HCT116 (cell line): ENCODE data around the gene ENGASE. TPM values are rescaled to one million over a fixed set of nuclear protein-coding genes. Genes with fewer than 3 reads are reported as not detected.
"Not testable (repeated sequence)": the region's sequence is repeated elsewhere in the genome, so short reads cannot be mapped to it uniquely, and the experiment has no call there.

ENCODE experiments used
- ATAC-seq: fragments of 200-7000 bp; cut with Tn5 transposase; 2 replicates; pipeline ENCODE4 v1.9.1; 2020; ENCODE audit warnings: mild to moderate bottlenecking, moderate library complexity
- BruUV-seq: library from RNA; stranded (reverse); fragments of 400-500 nt; replicated peaks from 2 replicates; lab custom pipeline; 2021; lab: Mats Ljungman, UMichigan
- CTCF ChIA-PET: fragments of 300-600 bp; sonication (Branson Sonifier 250); formaldehyde crosslinking; loops from one replicate; lab custom pipeline; 2021; ENCODE audit warnings: antibody characterized with exemption; lab: Charles Lee
- POLR2A ChIA-PET: fragments of 300-600, 350-600 bp; sonication (Branson Sonifier 250); formaldehyde crosslinking; loops from one replicate; lab custom pipeline; 2021; ENCODE audit warnings: antibody characterized with exemption; lab: Charles Lee
- RAD21 ChIA-PET, 2 experiments: fragments of 300-600 bp; sonication (Branson Sonifier 250); formaldehyde crosslinking; loops; one replicate each; lab custom pipeline; 2023; ENCODE audit warnings: low total read pairs in 2 of 2; ENCODE audit not compliant: uncharacterized antibody in 2 of 2, unreplicated experiment in 2 of 2, low non-redundant PET in 1 of 2; lab: Charles Lee
- DNase-seq: peaks from one replicate; pipeline ENCODE4 v3.0.0-alpha.2; 2010; ENCODE audit warnings: low read depth, low spot score
- H2AFZ ChIP-seq: fragments of 200-600 bp; shearing (Covaris generic), sonication (generic); 2 replicates; pipeline ENCODE4 v1.6.1; 2017; ENCODE audit warnings: low read depth, mixed run types, mixed read lengths, antibody characterized with exemption, low read length; ENCODE audit not compliant: poor library complexity, severe bottlenecking
- H3K27ac ChIP-seq: 2 replicates; pipeline ENCODE4 v1.5.1; 2012; ENCODE audit warnings: low read depth, low read length
- H3K27me3 ChIP-seq: fragments of 200-600 bp; sonication (generic); 2 replicates; pipeline ENCODE4 v1.6.1; 2016; ENCODE audit warnings: mixed run types, low read length, mixed read lengths; ENCODE audit not compliant: insufficient read depth
- H3K36me3 ChIP-seq, 2 experiments: fragments of 200-500 bp in 1 of 2; fragments of 200-600 bp in 1 of 2; sonication (Bioruptor generic) in 1 of 2; sonication (generic) in 1 of 2; 2 replicates each; pipeline versions ENCODE4 v1.5.1 to v1.6.1; 2014 to 2016; ENCODE audit warnings: low read length in 2 of 2, inconsistent platforms in 1 of 2, mixed read lengths in 1 of 2, mixed run types in 1 of 2; ENCODE audit not compliant: insufficient read depth in 2 of 2, control insufficient read depth in 1 of 2
- H3K4me1 ChIP-seq, 2 experiments: fragments of 200-600 bp in 1 of 2; sonication (generic) in 1 of 2; 2 replicates each; pipeline versions ENCODE4 v1.5.1 to v1.6.1; 2012 to 2017; ENCODE audit warnings: low read length in 2 of 2, inconsistent platforms in 1 of 2, mild to moderate bottlenecking in 1 of 2, mixed read lengths in 1 of 2, mixed run types in 1 of 2, moderate library complexity in 1 of 2; ENCODE audit not compliant: insufficient read depth in 2 of 2, control insufficient read depth in 1 of 2
- H3K4me2 ChIP-seq: fragments of 200-600 bp; sonication (generic); 2 replicates; pipeline ENCODE4 v1.6.1; 2017; ENCODE audit warnings: mixed run types, low read length, mixed read lengths
- H3K4me3 ChIP-seq, 2 experiments: fragments of 200-600 bp in 1 of 2; sonication (generic) in 1 of 2; replicated peaks in 1 of 2; 2 replicates each; pipeline ENCODE4 v1.5.1; 2011 to 2016; ENCODE audit warnings: low read length in 2 of 2, control low read depth in 1 of 2, low read depth in 1 of 2, mild to moderate bottlenecking in 1 of 2, mixed read lengths in 1 of 2, mixed run types in 1 of 2
- H3K79me2 ChIP-seq: fragments of 200-600 bp; sonication (generic); 2 replicates; pipeline ENCODE4 v1.6.1; 2017; ENCODE audit warnings: mild to moderate bottlenecking, mixed run types, low read length, moderate library complexity, mixed read lengths; ENCODE audit not compliant: insufficient read depth
- H3K9ac ChIP-seq: fragments of 200-600 bp; sonication (generic); 2 replicates; pipeline ENCODE4 v1.6.1; 2016; ENCODE audit warnings: low read length, mixed read lengths
- H3K9me2 ChIP-seq: fragments of 200-600 bp; sonication (generic), shearing (Covaris generic); 2 replicates; pipeline ENCODE4 v1.6.1; 2017; ENCODE audit warnings: mixed run types, mild to moderate bottlenecking, moderate library complexity; ENCODE audit not compliant: insufficient read depth
- H3K9me3 ChIP-seq, 2 experiments: fragments of 200-500 bp in 1 of 2; fragments of 200-600 bp in 1 of 2; sonication (Bioruptor generic) in 1 of 2; sonication (generic) in 1 of 2; 2 replicates each; pipeline ENCODE4 v1.6.1; 2014 to 2017; ENCODE audit warnings: low read length in 2 of 2, mixed read lengths in 2 of 2, inconsistent platforms in 1 of 2, low read depth in 1 of 2, mild to moderate bottlenecking in 1 of 2, mixed run types in 1 of 2, moderate library complexity in 1 of 2; ENCODE audit not compliant: control insufficient read depth in 1 of 2, insufficient read depth in 1 of 2
- H4K20me1 ChIP-seq: fragments of 200-600 bp; sonication (generic), shearing (Covaris generic); 2 replicates; pipeline ENCODE4 v1.6.1; 2017; ENCODE audit warnings: mixed run types, mild to moderate bottlenecking, moderate library complexity; ENCODE audit not compliant: insufficient read depth
- ATF3 ChIP-seq: IDR thresholded peaks from 2 replicates; pipeline ENCODE4 v1.6.1; 2012
- CTCF ChIP-seq, 3 experiments: fragments of 200-600 bp in 1 of 3; sonication (generic) in 1 of 3; IDR thresholded peaks in 2 of 3; conservative IDR thresholded peaks in 1 of 3; 2 replicates each; pipeline ENCODE4 v1.5.1; 2012 to 2017; ENCODE audit warnings: low read depth in 2 of 3, low read length in 2 of 3, antibody characterized with exemption in 1 of 3, borderline replicate concordance in 1 of 3, control low read depth in 1 of 3, mild to moderate bottlenecking in 1 of 3, mixed read lengths in 1 of 3, mixed run types in 1 of 3, moderate library complexity in 1 of 3; ENCODE audit not compliant: insufficient read depth in 1 of 3
- EZH2 ChIP-seq: fragments of 200-600 bp; sonication (generic); IDR thresholded peaks from 2 replicates; pipeline ENCODE4 v1.6.1; 2017; ENCODE audit warnings: antibody characterized with exemption, mixed run types
- FOSL1 ChIP-seq: IDR thresholded peaks from 2 replicates; pipeline ENCODE4 v1.6.1; 2012; ENCODE audit warnings: low read depth
- JUND ChIP-seq: IDR thresholded peaks from 2 replicates; pipeline ENCODE4 v1.6.1; 2012
- POLR2AphosphoS5 ChIP-seq: IDR thresholded peaks from 2 replicates; pipeline ENCODE4 v1.6.1; 2011; ENCODE audit warnings: mild to moderate bottlenecking, low read depth, low read length, moderate library complexity
- SP1 ChIP-seq: IDR thresholded peaks from 2 replicates; pipeline ENCODE4 v1.6.1; 2012; ENCODE audit warnings: low read depth
- SRF ChIP-seq: IDR thresholded peaks from 2 replicates; pipeline ENCODE4 v1.6.1; 2012; ENCODE audit warnings: low read depth
- YY1 ChIP-seq: IDR thresholded peaks from 2 replicates; pipeline ENCODE4 v1.6.1; 2011; ENCODE audit warnings: low read length, low read depth, moderate library complexity, mild to moderate bottlenecking; ENCODE audit not compliant: insufficient replicate concordance; ENCODE audit errors: extremely low read depth
- intact Hi-C: fragments of 100-400 bp; cut with micrococcal nuclease; formaldehyde crosslinking; loops from 2 replicates; pipeline ENCODE4 v1.10.0; 2022
- total RNA-seq: library from RNA; stranded (reverse); gene quantifications from one replicate; pipeline ENCODE4 v1.2.1, GENCODE V29; 2021; ENCODE audit not compliant: unreplicated experiment

The ENGASE gene
- total RNA-seq, 1 experiment from 2014 or later, result 54.2 TPM

GRCh38 chr17:79029327-79030009 lies 45.2 kb upstream of the ENGASE start:
- H3K27me3 ChIP-seq, result no peaks in the 10 kb centered on the region
- intact Hi-C loops, result no loop called here
- no peaks in the 10 kb centered on the region for H3K79me2 ChIP-seq
- RAD21 ChIA-PET, result no interaction called here
- peaks cover 45 to 49% of the 10 kb centered on the region in 2 experiments for H3K4me1 ChIP-seq
- BruUV-seq, result no TSS peak
- H3K9me2 ChIP-seq, result no peaks in the 10 kb centered on the region
- CTCF ChIA-PET, result interaction anchor here (1.3 to 5.0 kb wide), 5 partner anchors 7 to 55 kb away, joined by 3 to 44 read pairs (median 12); no protein-coding TSS in a partner anchor
- no peaks in the 10 kb centered on the region for H3K9me3 ChIP-seq
- H3K27ac ChIP-seq, result no peak overlapping the region
- H3K4me2 ChIP-seq, result no peak overlapping the region
- H3K4me3 ChIP-seq, result no peak overlapping the region
- DNase-seq (no peak), ATAC-seq (no peak)
- no peak overlapping the region for H3K9ac ChIP-seq
- no peaks in the 10 kb centered on the region for H3K36me3 ChIP-seq
- TF ChIP-seq JUND (no peak), CTCF (IDR thresholded peaks at IDR 0.05 in 2 of 3, conservative IDR thresholded peaks at IDR 0.05 in 1 of 3; ENCODE audit: borderline replicate concordance in 1 of 3, insufficient read depth in 1 of 3, low read depth in 2 of 3, low read length in 2 of 3) (no peak), FOSL1 (no peak), EZH2 (no peak), YY1 (no peak), SP1 (no peak), SRF (no peak), ATF3 (no peak), POLR2AphosphoS5 (no peak)
- POLR2A ChIA-PET, result no interaction called here
- H4K20me1 ChIP-seq, result no peaks in the 10 kb centered on the region
- no peak overlapping the region for H2AFZ ChIP-seq

GRCh38 chr17:79030636-79031035 lies 44.0 kb upstream of the ENGASE start:
- peaks cover 34 to 37% of the 10 kb centered on the region in 2 experiments for H3K4me1 ChIP-seq
- ChIA-PET POLR2A (interaction anchor here (0.7 kb wide), 1 partner anchor 358 kb away, joined by 4 read pairs; no protein-coding TSS in a partner anchor), CTCF (interaction anchor here (0.6 to 5.0 kb wide), 3 partner anchors 10 to 231 kb away, joined by 3 to 44 read pairs (median 4); no protein-coding TSS in a partner anchor)
- H3K9me3 ChIP-seq, H3K9me2 ChIP-seq, H3K9ac ChIP-seq, H3K4me3 ChIP-seq, BruUV-seq, H3K36me3 ChIP-seq, H3K27ac ChIP-seq, intact Hi-C loops, H4K20me1 ChIP-seq, H2AFZ ChIP-seq, RAD21 ChIA-PET, H3K27me3 ChIP-seq, DNase-seq, H3K79me2 ChIP-seq, ATAC-seq, H3K4me2 ChIP-seq: not testable (repeated sequence)
